Nephron progenitor cell (in vitro differentiated cells): ENCODE measurements around the gene NRXN2.

ENCODE experiments used
- DNase-seq: peaks from one replicate; pipeline ENCODE4 v3.0.0; 2021
- H3K27ac Mint-ChIP-seq: 2 replicates; pipeline ENCODE4 v1.8.0; 2021; ENCODE audit warnings: mild to moderate bottlenecking, moderate library complexity, mixed read lengths
- H3K27me3 Mint-ChIP-seq: 2 replicates; pipeline ENCODE4 v1.8.0; 2021; ENCODE audit warnings: mild to moderate bottlenecking, low read depth, mixed read lengths; ENCODE audit not compliant: poor library complexity
- H3K36me3 Mint-ChIP-seq: 2 replicates; pipeline ENCODE4 v1.8.0; 2021; ENCODE audit warnings: low read depth, mixed read lengths
- H3K4me1 Mint-ChIP-seq: 2 replicates; pipeline ENCODE4 v1.8.0; 2021; ENCODE audit warnings: mixed read lengths
- H3K4me3 Mint-ChIP-seq: 2 replicates; pipeline ENCODE4 v1.8.0; 2021; ENCODE audit warnings: mild to moderate bottlenecking, moderate library complexity, mixed read lengths
- H3K9me3 Mint-ChIP-seq: 2 replicates; pipeline ENCODE4 v1.8.0; 2021; ENCODE audit warnings: mild to moderate bottlenecking, moderate library complexity, mixed read lengths
- CTCF ChIP-seq: fragments of 200-600 bp; sonication (generic); IDR thresholded peaks from 2 replicates; pipeline ENCODE4 v1.5.0; 2021; ENCODE audit warnings: antibody characterized with exemption

NRXN2 gene

GRCh38 chr11:64676261-64676615, 46.8 kb downstream of the NRXN2 start:
- Mint-ChIP-seq H3K4me1 (peaks cover 42% of the 10 kb centered on the region), H3K4me3 (no peak overlapping the region), H3K27ac (no peak overlapping the region), H3K36me3 (no peaks in the 10 kb centered on the region), H3K27me3 (peaks cover 79% of the 10 kb centered on the region), H3K9me3 (peaks cover 3% of the 10 kb centered on the region)
- TF ChIP-seq CTCF: no peak
- no peak for DNase-seq

GRCh38 chr11:64675450-64676260, 47.3 kb downstream of the NRXN2 start:
- no peak for TF ChIP-seq CTCF
- peaks cover 42% of the 10 kb centered on the region for H3K4me1 Mint-ChIP-seq
- H3K27ac Mint-ChIP-seq: no peak overlapping the region
- peaks cover 80% of the 10 kb centered on the region for H3K27me3 Mint-ChIP-seq
- no peaks in the 10 kb centered on the region for H3K36me3 Mint-ChIP-seq
- H3K9me3 Mint-ChIP-seq: peaks cover 3% of the 10 kb centered on the region
- H3K4me3 Mint-ChIP-seq: no peak overlapping the region
- peak; percentile 27 for DNase-seq

- no peak for DNase-seq
- Mint-ChIP-seq H3K36me3 (no peaks in the 10 kb centered on the region), H3K9me3 (peaks cover 3% of the 10 kb centered on the region), H3K4me1 (peaks cover 42% of the 10 kb centered on the region), H3K27ac (no peak overlapping the region), H3K27me3 (peaks cover 78% of the 10 kb centered on the region), H3K4me3 (no peak overlapping the region)
- no peak for TF ChIP-seq CTCF
Measured at GRCh38 chr11:64674774-64675173, 48.2 kb downstream of the NRXN2 start.

- no peaks in the 10 kb centered on the region for H3K36me3 Mint-ChIP-seq
- no peak for TF ChIP-seq CTCF
- H3K4me3 Mint-ChIP-seq: no peak overlapping the region
- H3K27me3 Mint-ChIP-seq: peaks cover 78% of the 10 kb centered on the region
- H3K9me3 Mint-ChIP-seq: peaks cover 3% of the 10 kb centered on the region
- no peak overlapping the region for H3K27ac Mint-ChIP-seq
- DNase-seq: no peak
- peaks cover 47% of the 10 kb centered on the region for H3K4me1 Mint-ChIP-seq
Measured at GRCh38 chr11:64673279-64673678, 49.7 kb downstream of the NRXN2 start.

- peaks cover 47% of the 10 kb centered on the region for H3K4me1 Mint-ChIP-seq
- no peak for DNase-seq
- peaks cover 3% of the 10 kb centered on the region for H3K9me3 Mint-ChIP-seq
- H3K4me3 Mint-ChIP-seq: no peak overlapping the region
- TF ChIP-seq CTCF: no peak
- H3K27ac Mint-ChIP-seq: no peak overlapping the region
- H3K27me3 Mint-ChIP-seq: peaks cover 78% of the 10 kb centered on the region
- no peaks in the 10 kb centered on the region for H3K36me3 Mint-ChIP-seq
Measured at GRCh38 chr11:64672875-64673274, 50.1 kb downstream of the NRXN2 start.

- Mint-ChIP-seq H3K36me3 (no peaks in the 10 kb centered on the region), H3K27me3 (peaks cover 69% of the 10 kb centered on the region), H3K27ac (no peak overlapping the region), H3K9me3 (no peaks in the 10 kb centered on the region), H3K4me3 (no peak overlapping the region), H3K4me1 (peaks cover 30% of the 10 kb centered on the region)
- TF ChIP-seq CTCF: no peak
- DNase-seq: no peak
Measured at GRCh38 chr11:64670975-64671374, 52.0 kb downstream of the NRXN2 start.
